SK-N-SH (cell line): Measurements from ENCODE around the gene SPTSSB.

Source experiments
- CTCF ChIP-seq: fragments of 200-600 bp; sonication (generic); IDR thresholded peaks from 2 replicates; pipeline ENCODE4 v1.6.1; 2017; ENCODE audit warnings: antibody characterized with exemption, mild to moderate bottlenecking, moderate library complexity
- EP300 ChIP-seq, 2 experiments: IDR thresholded peaks; 2 replicates each; pipeline versions ENCODE4 v1.4.0 to v1.6.1; 2012; ENCODE audit warnings: borderline replicate concordance in 1 of 2, low read depth in 1 of 2, low read length in 1 of 2
- FOXJ3 ChIP-seq: sonication (generic); formaldehyde crosslinking; IDR thresholded peaks from 2 replicates; pipeline ENCODE4 v1.5.1; 2020; ENCODE audit warnings: mild to moderate bottlenecking, missing genetic modification reagents
- FOXM1 ChIP-seq: IDR thresholded peaks from 2 replicates; pipeline ENCODE4 v1.4.0; 2012; ENCODE audit warnings: low read depth, mild to moderate bottlenecking
- GABPA ChIP-seq: IDR thresholded peaks from 2 replicates; pipeline ENCODE4 v1.4.0; 2012; ENCODE audit warnings: low read depth, mild to moderate bottlenecking
- GATA2 ChIP-seq: sonication (generic); formaldehyde crosslinking; IDR thresholded peaks from 2 replicates; pipeline ENCODE4 v1.5.0; 2020; ENCODE audit warnings: mild to moderate bottlenecking, missing genetic modification reagents
- POLR2AphosphoS5 ChIP-seq: IDR thresholded peaks from 2 replicates; pipeline ENCODE4 v1.6.1; 2012; ENCODE audit warnings: low read depth, low read length
- RAD21 ChIP-seq: IDR thresholded peaks from 2 replicates; pipeline ENCODE4 v1.6.1; 2012; ENCODE audit warnings: mild to moderate bottlenecking, low read length
- REST ChIP-seq: IDR thresholded peaks from 2 replicates; pipeline ENCODE4 v1.6.1; 2012; ENCODE audit warnings: mild to moderate bottlenecking, low read depth, low read length, moderate library complexity
- TEAD4 ChIP-seq: IDR thresholded peaks from 2 replicates; pipeline ENCODE4 v1.4.0; 2012; ENCODE audit warnings: mild to moderate bottlenecking, borderline replicate concordance; ENCODE audit not compliant: insufficient read depth
- YY1 ChIP-seq: IDR thresholded peaks from 2 replicates; pipeline ENCODE4 v1.4.0; 2012; ENCODE audit warnings: low read depth, mild to moderate bottlenecking

GRCh38 chr3:161332792-161333191 lies 38.5 kb downstream of the SPTSSB start:
- TF ChIP-seq CTCF (no peak), POLR2AphosphoS5 (no peak), REST (no peak), YY1 (no peak), FOXM1 (no peak), EP300 (IDR thresholded peaks at IDR 0.05; ENCODE audit: borderline replicate concordance in 1 of 2, low read depth in 1 of 2, low read length in 1 of 2) (no peak), FOXJ3 (CRISPR knock-in tag) (no peak), GATA2 (no peak), RAD21 (no peak), GABPA (no peak), TEAD4 (no peak)
